ENCODE results near the gene ANKUB1.
A peak's percentile ranks its signal among the peaks of the same experiment; 100 is the strongest.

ANKUB1 gene

GRCh38 chr3:149808209-149808829 is 16.0 kb upstream of the ANKUB1 start:
- DNase-seq: peak; percentile 81

- no peak for DNase-seq
Observed at GRCh38 chr3:149806171-149806778, 13.9 kb upstream of the ANKUB1 start.

- DNase-seq: no peak
Observed at GRCh38 chr3:149801639-149802038, 9.3 kb upstream of the ANKUB1 start.

- no peak for DNase-seq
Observed at GRCh38 chr3:149801195-149801594, 8.8 kb upstream of the ANKUB1 start.

GRCh38 chr3:149800693-149801092 is 8.3 kb upstream of the ANKUB1 start:
- DNase-seq: no peak

- no peak for DNase-seq
Observed at GRCh38 chr3:149796026-149796425, 3.7 kb upstream of the ANKUB1 start.

- DNase-seq: no peak
Observed at GRCh38 chr3:149790698-149791097, 1.7 kb downstream of the ANKUB1 start.

- peak; percentile 49 for DNase-seq
Observed at GRCh38 chr3:149790268-149790667, 2.1 kb downstream of the ANKUB1 start.

GRCh38 chr3:149784064-149784704 is 8.2 kb downstream of the ANKUB1 start:
- DNase-seq: peak; percentile 82

- DNase-seq: peak; percentile 82
Observed at GRCh38 chr3:149783576-149783975, 8.8 kb downstream of the ANKUB1 start.

GRCh38 chr3:149781741-149782140 is 10.6 kb downstream of the ANKUB1 start:
- no peak for DNase-seq

- no peak for DNase-seq
Observed at GRCh38 chr3:149781211-149781610, 11.1 kb downstream of the ANKUB1 start.

- DNase-seq: no peak
Observed at GRCh38 chr3:149777414-149778214, 14.7 kb downstream of the ANKUB1 start.

GRCh38 chr3:149776170-149776569 is 16.2 kb downstream of the ANKUB1 start:
- DNase-seq: no peak

GRCh38 chr3:149772861-149773260 is 19.5 kb downstream of the ANKUB1 start:
- DNase-seq: no peak

GRCh38 chr3:149771652-149772271 is 20.6 kb downstream of the ANKUB1 start:
- peak; percentile 16 for DNase-seq

- DNase-seq: no peak
Observed at GRCh38 chr3:149770246-149770645, 22.1 kb downstream of the ANKUB1 start.

GRCh38 chr3:149768704-149769103 is 23.6 kb downstream of the ANKUB1 start:
- no peak for DNase-seq

- no peak for DNase-seq
Observed at GRCh38 chr3:149767720-149768119, 24.6 kb downstream of the ANKUB1 start.

- peak; percentile 27 for DNase-seq
Observed at GRCh38 chr3:149765762-149766334, 26.5 kb downstream of the ANKUB1 start.

GRCh38 chr3:149764302-149764701 is 28.1 kb downstream of the ANKUB1 start:
- no peak for DNase-seq

GRCh38 chr3:149763565-149764195 is 28.7 kb downstream of the ANKUB1 start:
- no peak for DNase-seq
